SK-N-SH (cell line): ENCODE results near the gene CREB3L4. TPM values are rescaled to one million over a fixed set of nuclear protein-coding genes. Genes with fewer than 3 reads are reported as not detected.

Experiments used
- CTCF ChIA-PET: fragments of 300-600, 350-600 bp; formaldehyde crosslinking; extraction: SDS; loops from one replicate; lab custom pipeline; 2021; lab: Yijun Ruan, JAX
- POLR2A ChIA-PET: fragments of 350-600 bp; sonication (Branson Sonifier 250); formaldehyde crosslinking; extraction: SDS; loops from one replicate; lab custom pipeline; 2020; ENCODE audit warnings: antibody characterized with exemption, inconsistent platforms; lab: Yijun Ruan, JAX
- DNase-seq: peaks from one replicate; pipeline ENCODE4 v3.0.0; 2012
- H2AFZ ChIP-seq: fragments of 200-600 bp; sonication (generic); 2 replicates; pipeline ENCODE4 v1.8.1; 2016; ENCODE audit warnings: antibody characterized with exemption, mild to moderate bottlenecking, low read depth
- H3F3A ChIP-seq: fragments of 200-600 bp; sonication (generic); replicated peaks from 2 replicates; pipeline ENCODE3; 2016; ENCODE audit warnings: antibody characterized with exemption, mild to moderate bottlenecking; ENCODE audit not compliant: insufficient read depth
- H3K27ac ChIP-seq, 2 experiments: fragments of 200-500 bp in 1 of 2; fragments of 200-600 bp in 1 of 2; sonication (Bioruptor generic) in 1 of 2; sonication (generic), shearing (Covaris generic) in 1 of 2; 2 replicates each; pipeline versions ENCODE4 v1.5.1 to v1.6.1; 2014 to 2016; ENCODE audit warnings: low read depth in 2 of 2, inconsistent platforms in 1 of 2, low read length in 1 of 2, mild to moderate bottlenecking in 1 of 2, mixed read lengths in 1 of 2
- H3K27me3 ChIP-seq: fragments of 200-600 bp; sonication (generic), shearing (Covaris generic); 2 replicates; pipeline ENCODE4 v1.6.1; 2016; ENCODE audit warnings: mixed run types; ENCODE audit not compliant: insufficient read depth
- H3K36me3 ChIP-seq, 2 experiments: fragments of 200-500 bp in 1 of 2; fragments of 200-600 bp in 1 of 2; sonication (Bioruptor generic) in 1 of 2; sonication (generic) in 1 of 2; replicated peaks in 1 of 2; 2 replicates each; pipeline versions ENCODE3 to v1.5.1; 2014 to 2016; ENCODE audit warnings: low read length in 1 of 2, mild to moderate bottlenecking in 1 of 2; ENCODE audit not compliant: insufficient read depth in 2 of 2, control insufficient read depth in 1 of 2
- H3K4me1 ChIP-seq, 2 experiments: fragments of 200-500 bp in 1 of 2; fragments of 200-600 bp in 1 of 2; sonication (Bioruptor generic) in 1 of 2; sonication (generic), shearing (Covaris generic) in 1 of 2; 2 replicates each; pipeline versions ENCODE4 v1.5.1 to v1.6.1; 2014 to 2016; ENCODE audit warnings: low read depth in 1 of 2, low read length in 1 of 2, mixed run types in 1 of 2; ENCODE audit not compliant: insufficient read depth in 2 of 2, control insufficient read depth in 1 of 2
- H3K4me2 ChIP-seq: fragments of 200-600 bp; sonication (generic), shearing (Covaris generic); 2 replicates; pipeline ENCODE4 v1.6.1; 2017; ENCODE audit warnings: mixed run types
- H3K4me3 ChIP-seq, 2 experiments: fragments of 200-500 bp in 1 of 2; fragments of 200-600 bp in 1 of 2; sonication (Bioruptor generic) in 1 of 2; sonication (generic), shearing (Covaris generic) in 1 of 2; 2 replicates each; pipeline versions ENCODE4 v1.5.1 to v1.8.1; 2014 to 2016; ENCODE audit warnings: low read depth in 2 of 2, inconsistent platforms in 1 of 2, low read length in 1 of 2, mild to moderate bottlenecking in 1 of 2, mixed read lengths in 1 of 2, moderate library complexity in 1 of 2
- H3K79me2 ChIP-seq: fragments of 200-600 bp; sonication (generic); 2 replicates; pipeline ENCODE4 v1.8.1; 2017; ENCODE audit warnings: mild to moderate bottlenecking; ENCODE audit not compliant: insufficient read depth
- H3K9ac ChIP-seq: fragments of 200-600 bp; sonication (generic); 2 replicates; pipeline ENCODE4 v1.6.1; 2017; ENCODE audit warnings: mixed run types
- H3K9me2 ChIP-seq: fragments of 200-600 bp; sonication (generic); 2 replicates; pipeline ENCODE4 v1.6.1; 2017; ENCODE audit warnings: mixed run types
- H3K9me3 ChIP-seq: fragments of 200-600 bp; sonication (generic); 2 replicates; pipeline ENCODE4 v1.6.1; 2017; ENCODE audit warnings: mixed run types, mild to moderate bottlenecking, moderate library complexity
- H4K20me1 ChIP-seq: fragments of 200-600 bp; sonication (generic); 2 replicates; pipeline ENCODE4 v1.6.1; 2017; ENCODE audit warnings: mild to moderate bottlenecking, mixed run types; ENCODE audit not compliant: insufficient read depth
- CHD2 ChIP-seq: fragments of 150-350 bp; IDR thresholded peaks from 2 replicates; pipeline ENCODE4 v1.6.1; 2018; ENCODE audit warnings: low read length; ENCODE audit not compliant: partially characterized antibody
- ELF1 ChIP-seq: IDR thresholded peaks from 2 replicates; pipeline ENCODE4 v1.4.0; 2012
- FOXJ3 ChIP-seq: sonication (generic); formaldehyde crosslinking; IDR thresholded peaks from 2 replicates; pipeline ENCODE4 v1.5.1; 2020; ENCODE audit warnings: mild to moderate bottlenecking, missing genetic modification reagents
- FOXM1 ChIP-seq: IDR thresholded peaks from 2 replicates; pipeline ENCODE4 v1.4.0; 2012; ENCODE audit warnings: low read depth, mild to moderate bottlenecking
- GABPA ChIP-seq: IDR thresholded peaks from 2 replicates; pipeline ENCODE4 v1.4.0; 2012; ENCODE audit warnings: low read depth, mild to moderate bottlenecking
- IRF3 ChIP-seq: fragments of 150-350 bp; IDR thresholded peaks from 2 replicates; pipeline ENCODE4 v1.6.1; 2016; ENCODE audit warnings: mild to moderate bottlenecking, low read depth, low read length
- JUND ChIP-seq: IDR thresholded peaks from 2 replicates; pipeline ENCODE4 v1.4.0; 2012
- MAX ChIP-seq: IDR thresholded peaks from 2 replicates; pipeline ENCODE4 v1.4.0; 2012; ENCODE audit warnings: low read depth
- MXI1 ChIP-seq: IDR thresholded peaks from 2 replicates; pipeline ENCODE4 v1.6.1; 2012; ENCODE audit warnings: mild to moderate bottlenecking, low read depth, low read length, improper control_type of control experiment
- POLR2AphosphoS5 ChIP-seq: IDR thresholded peaks from 2 replicates; pipeline ENCODE4 v1.6.1; 2012; ENCODE audit warnings: low read depth, low read length
- RAD21 ChIP-seq: IDR thresholded peaks from 2 replicates; pipeline ENCODE4 v1.6.1; 2012; ENCODE audit warnings: mild to moderate bottlenecking, low read length
- SIN3A ChIP-seq: IDR thresholded peaks from 2 replicates; pipeline ENCODE4 v1.6.1; 2012; ENCODE audit warnings: low read depth, mild to moderate bottlenecking, low read length, moderate library complexity, borderline replicate concordance
- TAF1 ChIP-seq: IDR thresholded peaks from 2 replicates; pipeline ENCODE4 v1.6.1; 2012; ENCODE audit warnings: low read depth, mild to moderate bottlenecking, low read length, moderate library complexity, borderline replicate concordance
- USF1 ChIP-seq: IDR thresholded peaks from 2 replicates; pipeline ENCODE4 v1.4.0; 2012; ENCODE audit warnings: low read depth, borderline replicate concordance
- YY1 ChIP-seq: IDR thresholded peaks from 2 replicates; pipeline ENCODE4 v1.4.0; 2012; ENCODE audit warnings: low read depth, mild to moderate bottlenecking
- WGBS: methylation state at CpG from one replicate; pipeline ENCODE4 v1.1.6; 2017; ENCODE audit warnings: low lambda C conversion rate; 5-methylcytosine and 5-hydroxymethylcytosine counted together
- polyA plus RNA-seq, 3 experiments: library from polyadenylated mRNA; depleted of rRNA; stranded (reverse); fragments of >200 nt; gene quantifications; 2 replicates each; pipeline ENCODE4 v1.2.3, GENCODE V29; 2012
- TF ChIP-seq, protein P1 (sequence below): IDR thresholded peaks from 2 replicates; pipeline ENCODE4; 2012
- TF ChIP-seq, protein P2 (sequence below): IDR thresholded peaks from 2 replicates; pipeline ENCODE4 v1.4.0; 2012; ENCODE audit warnings: low read depth, borderline replicate concordance
- TF ChIP-seq, protein P3 (sequence below): fragments of 200-600 bp; sonication (generic); IDR thresholded peaks from 2 replicates; pipeline ENCODE4 v1.6.1; 2017; ENCODE audit warnings: antibody characterized with exemption, mild to moderate bottlenecking, moderate library complexity

CREB3L4 gene
- polyA plus RNA-seq, 1 of the 3 experiments (the other 2 are of a cell fraction) = 12.8 TPM

DNA sequence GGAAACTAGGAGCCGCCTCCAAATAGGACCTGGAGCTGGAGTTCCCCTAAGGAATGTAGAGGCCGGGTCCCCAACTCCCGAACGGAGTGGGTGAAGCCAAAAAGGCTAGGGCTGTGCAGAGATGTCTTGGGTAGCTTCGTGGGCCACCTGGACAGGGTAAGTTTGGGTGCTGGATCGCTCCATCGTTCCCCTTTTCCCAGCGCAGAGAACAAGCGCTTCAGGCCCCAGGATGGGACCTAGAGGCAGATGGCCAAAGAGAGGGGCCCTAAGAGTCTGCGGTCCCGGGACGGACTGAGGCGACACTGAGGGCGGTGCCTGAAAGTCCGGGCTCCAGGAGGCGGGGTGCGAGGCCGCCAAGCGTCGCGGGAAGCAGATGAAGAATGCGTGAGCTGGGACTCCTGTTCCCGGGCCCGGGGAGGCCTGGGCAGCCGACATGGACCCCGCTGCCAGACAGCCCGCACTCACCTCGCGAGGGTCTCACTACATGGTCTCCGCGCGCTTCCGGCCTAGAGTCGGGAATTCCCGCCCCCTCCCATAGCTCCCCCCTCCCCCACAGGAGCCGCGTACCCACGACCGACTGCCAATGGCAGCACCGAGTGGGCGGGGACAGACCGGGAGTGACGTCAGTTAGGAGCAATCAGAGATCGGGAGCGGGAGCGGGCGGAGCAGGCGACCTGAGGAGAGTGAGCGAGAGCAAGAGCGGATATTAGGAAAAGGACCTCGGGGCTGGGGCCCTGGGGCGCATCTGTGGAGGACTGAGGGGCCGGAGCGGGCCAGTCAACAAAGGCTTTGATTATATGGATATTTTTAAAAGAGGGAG is 4.5 kb upstream of the CREB3L4 start, which contains the start of gene SLC39A1:
Gene SLC39A1, minus strand, starts transcription at position 508 of the 820 bp plus-strand sequence. CDS start 822 bp downstream, outside the sequence.
- no peaks in the 10 kb centered on the region for H4K20me1 ChIP-seq
- H3K9ac ChIP-seq = peak within 1 kb of the TSS; percentile 81
- TF ChIP-seq YY1 (no peak), MAX (0 out of 2 replicates have a peak, but pooled peaks have one; percentile 11), FOXM1 (no peak), SIN3A (peak; percentile 29; the same call in 1 of the 2 replicates), CHD2 (peak; percentile 95), GABPA (peak; percentile 50), JUND (no peak), MXI1 (no peak; the same call in 1 of the 2 replicates), FOXJ3 (CRISPR knock-in tag) (no peak), TAF1 (peak; percentile 46), ELF1 (0 out of 2 replicates have a peak, but pooled peaks have one; percentile 32), POLR2AphosphoS5 (peak; percentile 77), USF1 (no peak), RAD21 (no peak), IRF3 (peak; percentile 62)
- TF ChIP-seq, protein P1, sequence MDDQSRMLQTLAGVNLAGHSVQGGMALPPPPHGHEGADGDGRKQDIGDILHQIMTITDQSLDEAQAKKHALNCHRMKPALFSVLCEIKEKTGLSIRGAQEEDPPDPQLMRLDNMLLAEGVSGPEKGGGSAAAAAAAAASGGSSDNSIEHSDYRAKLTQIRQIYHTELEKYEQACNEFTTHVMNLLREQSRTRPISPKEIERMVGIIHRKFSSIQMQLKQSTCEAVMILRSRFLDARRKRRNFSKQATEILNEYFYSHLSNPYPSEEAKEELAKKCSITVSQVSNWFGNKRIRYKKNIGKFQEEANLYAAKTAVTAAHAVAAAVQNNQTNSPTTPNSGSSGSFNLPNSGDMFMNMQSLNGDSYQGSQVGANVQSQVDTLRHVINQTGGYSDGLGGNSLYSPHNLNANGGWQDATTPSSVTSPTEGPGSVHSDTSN = peak; percentile 98
- TF ChIP-seq, protein P2, sequence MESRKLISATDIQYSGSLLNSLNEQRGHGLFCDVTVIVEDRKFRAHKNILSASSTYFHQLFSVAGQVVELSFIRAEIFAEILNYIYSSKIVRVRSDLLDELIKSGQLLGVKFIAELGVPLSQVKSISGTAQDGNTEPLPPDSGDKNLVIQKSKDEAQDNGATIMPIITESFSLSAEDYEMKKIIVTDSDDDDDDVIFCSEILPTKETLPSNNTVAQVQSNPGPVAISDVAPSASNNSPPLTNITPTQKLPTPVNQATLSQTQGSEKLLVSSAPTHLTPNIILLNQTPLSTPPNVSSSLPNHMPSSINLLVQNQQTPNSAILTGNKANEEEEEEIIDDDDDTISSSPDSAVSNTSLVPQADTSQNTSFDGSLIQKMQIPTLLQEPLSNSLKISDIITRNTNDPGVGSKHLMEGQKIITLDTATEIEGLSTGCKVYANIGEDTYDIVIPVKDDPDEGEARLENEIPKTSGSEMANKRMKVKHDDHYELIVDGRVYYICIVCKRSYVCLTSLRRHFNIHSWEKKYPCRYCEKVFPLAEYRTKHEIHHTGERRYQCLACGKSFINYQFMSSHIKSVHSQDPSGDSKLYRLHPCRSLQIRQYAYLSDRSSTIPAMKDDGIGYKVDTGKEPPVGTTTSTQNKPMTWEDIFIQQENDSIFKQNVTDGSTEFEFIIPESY = peak; percentile 56; the same call in 1 of the 2 replicates
- TF ChIP-seq, protein P3, sequence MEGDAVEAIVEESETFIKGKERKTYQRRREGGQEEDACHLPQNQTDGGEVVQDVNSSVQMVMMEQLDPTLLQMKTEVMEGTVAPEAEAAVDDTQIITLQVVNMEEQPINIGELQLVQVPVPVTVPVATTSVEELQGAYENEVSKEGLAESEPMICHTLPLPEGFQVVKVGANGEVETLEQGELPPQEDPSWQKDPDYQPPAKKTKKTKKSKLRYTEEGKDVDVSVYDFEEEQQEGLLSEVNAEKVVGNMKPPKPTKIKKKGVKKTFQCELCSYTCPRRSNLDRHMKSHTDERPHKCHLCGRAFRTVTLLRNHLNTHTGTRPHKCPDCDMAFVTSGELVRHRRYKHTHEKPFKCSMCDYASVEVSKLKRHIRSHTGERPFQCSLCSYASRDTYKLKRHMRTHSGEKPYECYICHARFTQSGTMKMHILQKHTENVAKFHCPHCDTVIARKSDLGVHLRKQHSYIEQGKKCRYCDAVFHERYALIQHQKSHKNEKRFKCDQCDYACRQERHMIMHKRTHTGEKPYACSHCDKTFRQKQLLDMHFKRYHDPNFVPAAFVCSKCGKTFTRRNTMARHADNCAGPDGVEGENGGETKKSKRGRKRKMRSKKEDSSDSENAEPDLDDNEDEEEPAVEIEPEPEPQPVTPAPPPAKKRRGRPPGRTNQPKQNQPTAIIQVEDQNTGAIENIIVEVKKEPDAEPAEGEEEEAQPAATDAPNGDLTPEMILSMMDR = no peak
- peaks cover 52% of the 10 kb centered on the region for H3K79me2 ChIP-seq
- H3K9me3 ChIP-seq = no peaks in the 10 kb centered on the region
- no peaks in the 10 kb centered on the region for H3K9me2 ChIP-seq
- peak within 1 kb of the TSS; percentile 77 to 91 for H3K4me3 ChIP-seq
- peak within 1 kb of the TSS; percentile 86 for H2AFZ ChIP-seq
- peaks cover 29% of the 10 kb centered on the region for H3F3A ChIP-seq
- WGBS = 0% methylated on average over 36 of the region's 54 CpGs
- H3K4me2 ChIP-seq = peak within 1 kb of the TSS; percentile 93
- peak within 1 kb of the TSS; percentile 70 to 94 for H3K27ac ChIP-seq
- peak; percentile 95 for DNase-seq
- H3K4me1 ChIP-seq = peaks cover 0 to 36% of the 10 kb centered on the region in 2 experiments; a peak in 2 of 4 replicates
- ChIA-PET CTCF (interaction anchor here (1.0 to 8.6 kb wide), 7 partner anchors 15 to 166 kb away, joined by 3 to 50 read pairs (median 4); partner anchors contain the start of genes DENND4B, JTB, RAB13 and RPS27), POLR2A (interaction anchor here (0.9 to 3.4 kb wide), 11 partner anchors 9 to 180 kb away, joined by 3 to 20 read pairs (median 5); partner anchors contain the start of genes DENND4B, JTB and RPS27)
- H3K27me3 ChIP-seq = no peaks in the 10 kb centered on the region
- peaks cover 12 to 15% of the 10 kb centered on the region in 2 experiments for H3K36me3 ChIP-seq
